Lung (tissue), 12 donors: ENCODE results near the gene PRKAR1B. TPM values are rescaled to one million over a fixed set of nuclear protein-coding genes. Genes with fewer than 3 reads are reported as not detected.

Experiments
- ATAC-seq: fragments of 200-7000 bp; cut with Tn5 transposase; one replicate; pipeline ENCODE4 v1.9.1; 2020; ENCODE audit warnings: moderate number of reproducible peaks; ENCODE audit not compliant: insufficient read depth, low FRiP score
- DNase-seq, 3 donors: peaks; one replicate each; pipeline ENCODE4 v3.0.0-alpha.2; 2013 to 2017
- H3K27ac ChIP-seq, 2 donors: one replicate each; pipeline ENCODE4 v1.5.1; 2013; ENCODE audit warnings: mild to moderate bottlenecking in 2 of 2, moderate library complexity in 2 of 2, control low read depth in 1 of 2, inconsistent platforms in 1 of 2, low read depth in 1 of 2, low read length in 1 of 2
- H3K27me3 ChIP-seq, 3 donors: one replicate each; pipeline ENCODE4 v1.5.1; 2013; ENCODE audit warnings: low read length in 2 of 3; ENCODE audit not compliant: control insufficient read depth in 3 of 3, insufficient read depth in 3 of 3
- H3K36me3 ChIP-seq, 4 donors: one replicate each; pipeline ENCODE4 v1.5.1; 2013; ENCODE audit warnings: low read length in 4 of 4, mild to moderate bottlenecking in 1 of 4, moderate library complexity in 1 of 4; ENCODE audit not compliant: control insufficient read depth in 4 of 4, insufficient read depth in 4 of 4
- H3K4me1 ChIP-seq, 5 donors: one replicate each; pipeline ENCODE4 v1.5.1; 2013; ENCODE audit warnings: low read length in 5 of 5, mild to moderate bottlenecking in 2 of 5, moderate library complexity in 1 of 5; ENCODE audit not compliant: control insufficient read depth in 5 of 5, insufficient read depth in 5 of 5
- H3K4me3 ChIP-seq: one replicate; pipeline ENCODE4 v1.5.1; 2013; ENCODE audit warnings: mild to moderate bottlenecking, control low read depth, moderate library complexity
- H3K9ac ChIP-seq, 2 donors: one replicate each; pipeline ENCODE4 v1.5.1; 2013; ENCODE audit warnings: low read length in 2 of 2, control low read depth in 1 of 2; ENCODE audit not compliant: insufficient read depth in 1 of 2
- H3K9me3 ChIP-seq, 4 donors: one replicate each; pipeline ENCODE4 v1.5.1; 2013; ENCODE audit warnings: low read length in 3 of 4, mild to moderate bottlenecking in 1 of 4, moderate library complexity in 1 of 4; ENCODE audit not compliant: control insufficient read depth in 4 of 4, insufficient read depth in 3 of 4
- CTCF ChIP-seq: IDR thresholded peaks from 2 replicates; pipeline ENCODE4 v1.5.1; 2012; ENCODE audit warnings: mild to moderate bottlenecking; ENCODE audit errors: control extremely low read depth, extremely low read depth
- WGBS, 2 donors: extraction: QIAGEN DNeasy Blood & Tissue Kit; methylation state at CpG; one replicate each; pipeline ENCODE4 v1.1.7; 2013; 5-methylcytosine and 5-hydroxymethylcytosine counted together
- polyA plus RNA-seq, 2 donors: library from polyadenylated mRNA; stranded (reverse); fragments of 200-250 nt; gene quantifications; one replicate each; pipeline ENCODE4 v1.2.1, GENCODE V29; 2013
- total RNA-seq, 2 donors: library from RNA; depleted of rRNA in 1 of 2; stranded (reverse); fragments of >200 nt in 1 of 2; gene quantifications; one replicate each; pipeline ENCODE4 v1.2.1, GENCODE V29; 2014 to 2021
- donor health status: control.
- donor health status: control.
- donor health status: Bipolar disorder and iron deficiency.
- donor health status: healthy.
- donor health status: DM: yes; HTN: yes; CAD: no.

PRKAR1B gene
- total and polyA plus RNA-seq, 4 donors, result 11.3 to 32.0 (median 16.3) TPM

DNA sequence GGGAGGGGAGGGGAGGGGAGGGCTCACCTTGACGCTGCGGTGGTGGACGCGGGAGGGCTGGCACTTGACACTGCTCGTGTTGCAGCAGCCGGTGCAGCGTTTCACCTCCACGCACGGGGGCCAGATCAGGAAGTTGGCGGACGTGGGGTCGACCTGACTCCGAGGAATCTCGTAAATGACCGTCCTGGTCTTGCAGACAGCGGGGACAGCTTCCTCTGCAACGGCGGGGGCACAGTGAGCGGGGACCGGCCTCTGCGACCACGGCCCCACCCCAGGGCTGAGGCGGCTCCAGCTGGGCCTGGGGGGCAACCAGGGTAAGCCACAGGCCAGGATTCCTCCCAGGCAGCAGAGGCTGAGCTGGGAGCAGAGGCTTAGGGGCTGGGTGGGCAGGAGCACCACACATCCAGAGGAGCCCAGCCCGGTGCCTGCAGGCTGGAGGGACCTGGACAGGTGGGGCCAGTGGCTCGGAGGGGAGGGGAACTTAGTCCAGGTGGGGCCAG is 216.2 kb downstream of the PRKAR1B start:
- ATAC-seq, result no peak
- peaks cover 0 to 8% (median 0%) of the 10 kb centered on the region in 3 donors for H3K27me3 ChIP-seq
- no peak overlapping the region for H3K4me3 ChIP-seq
- H3K9ac ChIP-seq, result no peak overlapping the region
- H3K36me3 ChIP-seq, result peaks cover 0 to 40% (median 0%) of the 10 kb centered on the region in 4 donors
- DNase-seq, result no peak
- H3K9me3 ChIP-seq, result no peaks in the 10 kb centered on the region
- TF ChIP-seq CTCF, result no peak
- H3K4me1 ChIP-seq, result peaks cover 7 to 24% (median 11%) of the 10 kb centered on the region in 5 donors
- WGBS, 2 donors, result 86 to 91% methylated on average over 25 of the region's 25 CpGs
- no peak overlapping the region for H3K27ac ChIP-seq

DNA sequence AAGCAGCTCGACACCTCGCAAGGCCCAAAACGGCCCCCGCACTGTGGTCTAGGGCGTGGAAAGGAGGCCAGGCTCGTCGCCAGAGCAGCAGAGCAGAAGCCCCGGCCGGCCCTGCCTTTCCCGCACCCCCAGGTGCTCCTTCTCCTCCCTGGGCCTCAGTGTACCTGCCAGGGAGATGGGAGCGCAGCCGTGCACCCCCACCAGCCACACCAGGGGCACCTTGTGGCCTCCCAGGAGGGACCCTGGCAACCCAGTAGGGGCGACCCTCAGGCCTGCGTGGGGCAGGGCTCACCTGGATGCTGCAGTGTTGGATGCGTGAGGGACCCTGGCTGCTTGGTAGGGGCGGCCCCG is 217.0 kb downstream of the PRKAR1B start:
- Histone ChIP-seq H3K27ac (no peak overlapping the region), H3K4me1 (peaks cover 4 to 20% (median 10%) of the 10 kb centered on the region in 5 donors), H3K9me3 (no peaks in the 10 kb centered on the region), H3K36me3 (peaks cover 0 to 41% (median 0%) of the 10 kb centered on the region in 4 donors), H3K9ac (no peak overlapping the region), H3K27me3 (peaks cover 0 to 8% (median 0%) of the 10 kb centered on the region in 3 donors), H3K4me3 (no peak overlapping the region)
- no peak for TF ChIP-seq CTCF
- no peak for ATAC-seq
- 92 to 95% methylated on average over 16 to 17 of the region's 17 CpGs for WGBS, 2 donors
- DNase-seq, result no peak

DNA sequence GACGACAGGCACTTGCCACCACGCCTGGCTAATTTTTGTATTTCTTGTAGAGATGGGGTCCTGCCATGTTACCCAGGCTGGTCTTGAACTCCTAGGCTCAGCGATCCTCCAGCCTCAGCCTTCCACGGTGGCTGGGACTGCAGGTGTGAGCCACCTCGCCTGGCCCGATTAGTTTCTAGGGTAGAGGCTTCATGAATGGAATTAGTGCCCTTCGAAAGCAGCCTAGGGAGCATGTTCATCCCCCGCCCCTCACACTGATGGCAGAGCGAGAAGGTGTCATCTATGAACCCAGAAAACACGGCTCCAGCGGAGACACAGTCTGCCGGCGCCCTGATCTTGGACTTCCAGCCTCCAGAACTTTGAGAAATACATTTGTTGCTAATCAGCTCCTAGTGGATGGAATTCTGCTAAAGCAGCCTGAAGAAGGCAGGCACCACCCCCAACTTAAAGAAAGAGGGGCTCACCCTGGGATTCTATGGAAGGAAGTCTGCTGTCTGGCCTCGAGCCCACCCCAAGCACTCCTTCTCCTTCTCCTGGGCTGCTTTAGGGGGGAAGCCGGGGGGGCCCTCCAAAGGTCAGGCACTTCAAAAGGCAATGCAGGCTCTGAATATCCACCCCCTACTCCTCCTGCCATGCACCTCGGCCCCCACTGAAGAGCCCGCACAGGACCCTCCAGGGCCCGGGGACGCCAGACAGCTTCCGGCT is 217.5 kb downstream of the PRKAR1B start:
- peaks cover 4 to 16% (median 10%) of the 10 kb centered on the region in 5 donors for H3K4me1 ChIP-seq

More for the DNA sequence above, 217.5 kb downstream of the PRKAR1B start:
- Histone ChIP-seq H3K9ac (no peak overlapping the region), H3K36me3 (peaks cover 0 to 42% (median 0%) of the 10 kb centered on the region in 4 donors), H3K27me3 (peaks cover 0 to 5% (median 0%) of the 10 kb centered on the region in 3 donors), H3K4me3 (no peak overlapping the region), H3K9me3 (no peaks in the 10 kb centered on the region), H3K27ac (no peak overlapping the region)
- no peak for ATAC-seq
- no peak for TF ChIP-seq CTCF
- peak in 2 of 3 donors; percentile 59 to 62 for DNase-seq
- WGBS, 2 donors, result 93 to 95% methylated on average over 20 of the region's 20 CpGs
